ENCODE data around the gene PSMA4.
"Not testable (repeated sequence)": the region's sequence is repeated elsewhere in the genome, so short reads cannot be mapped to it uniquely, and the experiment has no call there.

PSMA4 gene

DNA sequence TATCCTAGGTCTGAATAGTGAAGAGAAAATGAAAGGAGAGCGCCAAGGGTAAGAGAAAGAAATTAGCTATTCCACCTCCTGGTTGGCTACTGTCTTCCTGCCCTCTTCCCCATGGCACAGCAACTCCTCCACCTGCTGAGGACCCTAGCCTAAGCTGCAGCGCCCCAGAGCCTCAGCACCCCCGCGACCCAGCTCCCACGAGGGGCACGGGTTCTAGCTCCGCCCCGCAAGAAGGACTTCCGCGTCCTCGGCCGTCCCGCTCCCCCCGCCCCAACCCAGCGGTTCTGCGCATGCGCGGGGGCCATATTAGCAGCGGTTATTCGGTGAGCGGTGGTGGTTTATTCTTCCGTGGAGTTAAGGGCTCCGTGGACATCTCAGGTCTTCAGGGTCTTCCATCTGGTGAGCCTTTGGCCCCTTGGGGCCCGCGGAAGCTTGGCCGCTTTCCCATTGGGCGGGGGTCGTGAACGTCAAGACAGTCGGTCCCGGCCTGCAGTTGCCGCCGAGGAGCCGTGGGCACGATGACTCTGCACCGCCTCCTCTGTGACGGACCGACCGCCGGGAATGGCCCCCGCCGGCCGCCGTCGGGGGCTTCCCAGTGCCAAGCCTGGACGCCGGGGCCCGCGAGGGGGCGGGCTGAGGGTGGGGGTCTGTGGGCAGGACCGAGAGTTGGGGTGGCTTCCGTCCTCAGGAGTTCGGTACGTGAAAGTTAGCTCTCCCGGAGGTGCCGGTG, at the start of gene PSMA4:
TSS of gene PSMA4 (plus strand) at position 304 of the 730 bp plus-strand sequence. CDS start 1,484 bp downstream, outside the sequence.
- no peak for FAIRE-seq

DNA sequence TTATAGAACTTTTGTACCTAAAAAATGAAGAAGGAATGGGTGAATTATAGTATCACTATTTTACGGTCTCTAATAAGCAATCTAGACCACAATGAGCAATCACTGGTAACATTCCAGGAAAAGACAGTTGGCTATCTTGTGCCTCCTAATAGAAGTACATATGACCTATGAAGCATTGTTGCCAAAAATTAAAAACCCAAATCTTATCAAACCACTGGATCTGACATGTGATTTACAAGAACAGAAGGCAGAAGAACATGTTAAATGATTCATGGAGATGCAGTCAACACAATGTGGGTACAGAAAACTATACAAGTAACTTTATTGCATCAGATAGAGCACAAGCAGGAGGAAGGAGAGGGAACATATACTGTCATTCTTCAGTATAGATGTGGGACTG, 47.4 kb upstream of the PSMA4 start:
- FAIRE-seq = no peak

DNA sequence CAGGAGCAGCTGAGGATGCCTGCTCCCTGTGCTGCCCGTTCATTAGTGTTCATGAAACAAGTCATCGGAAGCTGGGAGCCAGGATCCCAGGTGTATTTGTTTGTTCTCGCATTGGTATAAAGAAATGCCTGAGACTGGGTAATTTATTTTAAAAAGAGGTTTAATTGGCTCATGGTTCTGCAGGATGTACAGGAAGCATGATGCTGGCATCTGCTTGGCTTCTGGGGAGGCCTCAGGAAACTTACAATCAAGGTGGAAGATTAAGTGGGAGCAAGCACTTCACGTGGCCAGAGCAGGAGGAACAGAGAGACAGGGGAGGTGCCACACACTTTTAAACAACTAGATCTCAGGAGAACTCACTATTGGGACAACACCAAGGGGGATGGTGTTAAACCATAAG, 38.4 kb upstream of the PSMA4 start:
- no peak for FAIRE-seq

DNA sequence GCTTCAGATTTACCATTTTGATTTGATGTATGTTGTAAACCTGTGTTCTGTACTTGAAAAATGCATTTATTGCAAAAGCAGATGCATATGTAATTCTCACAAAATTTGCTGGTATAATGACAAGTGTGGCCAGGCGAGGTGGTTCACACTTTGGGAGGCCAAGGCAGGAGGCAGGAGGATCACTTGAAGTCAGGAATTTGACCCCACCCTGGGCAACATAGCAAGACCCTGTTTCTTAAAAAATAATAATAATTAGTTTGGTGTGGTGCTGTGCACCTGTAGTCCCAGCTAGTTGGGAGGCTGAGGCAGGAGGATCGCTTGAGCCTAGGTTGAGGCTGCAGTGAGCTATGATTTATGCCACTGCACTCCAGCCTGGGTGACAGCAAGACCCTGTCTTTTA, 37.6 kb upstream of the PSMA4 start:
- FAIRE-seq = no peak

DNA sequence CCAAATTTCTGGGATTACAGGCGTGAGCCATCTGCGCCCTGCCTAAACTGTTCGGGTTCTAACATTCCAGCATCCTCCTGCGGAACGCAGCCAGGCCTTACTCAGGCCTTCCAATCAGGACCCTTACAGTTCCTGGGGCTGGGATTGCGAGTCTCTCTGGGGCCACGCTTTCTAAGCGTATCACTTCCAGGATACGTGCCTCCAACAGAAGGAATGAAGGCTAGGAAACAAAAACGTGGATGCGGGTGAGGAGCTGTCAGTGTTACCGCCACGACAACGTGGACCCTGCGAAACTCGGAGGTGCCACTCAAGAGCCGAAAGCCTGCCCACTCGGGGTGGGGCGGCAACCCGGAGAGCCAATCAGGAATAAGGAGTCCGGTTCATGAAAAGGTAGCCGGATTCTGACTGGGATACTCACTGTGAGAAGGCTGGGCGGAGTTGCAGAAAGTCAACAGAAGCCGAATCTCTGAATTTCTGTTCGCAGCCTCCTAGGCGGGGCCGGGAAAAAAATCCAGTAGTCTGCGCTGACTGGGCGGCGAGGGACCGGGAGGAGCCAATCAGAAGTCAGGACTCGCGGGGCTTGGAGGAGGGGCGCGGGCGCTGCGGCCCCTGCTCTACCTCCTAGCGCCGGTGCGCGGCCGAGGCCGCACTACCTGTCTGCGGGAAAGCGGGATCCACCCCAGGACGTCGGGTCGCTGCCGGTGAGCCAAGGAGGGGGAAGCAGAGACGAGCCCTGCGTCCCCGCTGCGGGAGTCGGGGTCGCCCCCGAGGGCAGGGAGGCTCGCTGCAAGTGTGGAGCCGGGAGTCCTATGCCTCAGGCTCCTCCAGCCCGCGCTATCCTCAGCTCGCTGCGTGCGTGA, 33.0 kb upstream of the PSMA4 start, which contains the start of gene HYKK:
TSS of gene HYKK (plus strand) at position 607 of the 860 bp plus-strand sequence. CDS start 5,512 bp downstream, outside the sequence.
- peak; percentile 97 for FAIRE-seq

DNA sequence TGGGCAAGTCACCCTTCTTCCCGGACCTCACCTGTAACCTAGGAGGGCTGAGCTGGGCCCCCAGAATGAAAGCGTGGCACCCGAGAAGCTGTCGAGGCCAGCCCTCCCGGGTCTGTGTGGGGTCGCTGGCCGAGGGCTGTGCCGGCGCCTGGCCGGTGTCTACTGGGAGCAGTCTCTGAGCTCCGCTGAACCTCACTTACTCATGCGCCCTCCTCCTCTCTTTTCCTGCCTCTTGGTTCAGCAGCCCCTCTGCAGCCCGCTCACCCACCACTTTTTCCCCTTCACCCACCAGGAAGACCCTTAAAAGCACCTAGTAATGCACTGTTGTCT, 32.4 kb upstream of the PSMA4 start:
- no peak for FAIRE-seq

DNA sequence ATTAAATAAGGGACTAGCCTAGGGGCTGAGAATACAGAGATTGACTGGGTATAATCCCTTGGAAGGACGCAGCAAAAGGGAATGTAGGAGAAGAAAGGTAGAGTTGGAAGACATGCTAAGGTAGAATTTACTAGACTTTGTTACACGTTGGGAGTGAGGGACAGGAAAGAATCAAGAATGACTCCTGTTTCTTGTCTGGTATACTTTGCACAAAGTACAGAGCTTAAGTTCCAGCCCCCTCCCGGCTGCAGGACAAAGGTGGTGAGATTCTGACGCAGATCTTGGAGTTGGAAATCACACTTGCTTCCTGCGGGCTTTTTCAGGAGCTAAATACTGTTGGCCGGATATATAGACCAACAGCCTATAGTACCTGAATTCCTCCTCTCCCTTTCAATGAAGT, 32.0 kb upstream of the PSMA4 start:
- no peak for FAIRE-seq

DNA sequence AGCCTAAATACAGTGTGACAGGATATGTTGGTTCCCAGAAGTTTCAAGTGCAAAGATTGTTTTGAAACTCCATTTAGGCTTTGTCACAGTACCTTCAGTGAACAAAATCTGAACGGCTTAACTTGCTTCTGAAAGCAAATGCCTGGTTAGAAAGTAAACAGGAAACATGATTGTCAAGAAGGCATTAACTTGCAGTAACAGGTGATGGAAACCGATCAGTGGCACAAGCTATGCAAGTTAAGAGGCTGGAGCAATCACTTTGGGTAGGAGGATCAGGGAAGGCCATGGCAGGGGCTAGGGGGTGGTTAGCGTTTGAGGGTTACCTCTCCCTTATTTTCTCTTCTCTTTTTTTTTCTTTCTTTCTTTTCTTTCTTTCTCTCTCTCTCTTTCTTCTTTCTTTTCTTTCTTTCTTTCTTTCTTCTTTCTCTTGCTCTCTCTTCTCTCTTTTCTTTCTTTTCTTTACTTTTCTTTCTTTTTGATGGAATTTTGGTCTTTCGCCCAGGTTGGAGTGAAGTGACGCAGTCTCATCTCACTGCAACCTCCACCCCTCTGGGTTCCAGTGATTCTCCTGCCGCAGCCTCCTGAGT, 30.4 kb upstream of the PSMA4 start:
- no peak for FAIRE-seq

DNA sequence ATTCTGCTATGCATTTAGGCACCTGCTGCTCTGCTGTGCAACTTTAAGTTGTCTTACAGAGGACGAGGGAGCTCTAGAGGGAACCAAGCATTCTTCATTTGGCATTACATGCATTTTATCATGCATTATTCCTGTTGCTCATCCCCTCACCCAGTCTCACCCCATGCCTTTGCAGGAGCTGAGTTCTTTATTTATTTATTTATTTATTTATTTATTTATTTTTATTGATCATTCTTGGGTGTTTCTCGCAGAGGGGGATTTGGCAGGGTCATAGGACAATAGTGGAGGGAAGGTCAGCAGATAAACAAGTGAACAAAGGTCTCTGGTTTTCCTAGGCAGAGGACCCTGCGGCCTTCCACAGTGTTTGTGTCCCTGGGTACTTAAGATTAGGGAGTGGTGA, 20.2 kb upstream of the PSMA4 start:
- FAIRE-seq = not testable (repeated sequence)

DNA sequence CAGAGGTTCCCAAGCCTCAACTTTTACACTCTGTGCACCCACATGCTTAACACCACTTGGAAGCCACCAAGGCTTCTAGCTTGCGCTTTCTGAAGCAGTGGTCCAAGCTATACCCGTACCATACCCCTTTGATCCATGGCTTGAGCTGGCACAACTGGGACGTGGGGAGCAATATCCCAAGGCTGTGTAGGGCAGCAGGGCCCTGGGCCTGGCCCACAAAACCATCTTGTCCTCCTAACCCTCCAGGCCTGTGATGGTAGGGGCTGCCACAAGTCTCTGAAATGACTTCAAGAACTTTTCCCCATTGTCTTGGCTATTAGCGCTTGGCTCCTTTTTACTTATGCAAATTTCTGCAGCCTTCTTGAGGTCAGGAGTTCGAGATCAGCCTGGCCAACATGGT, 16.0 kb upstream of the PSMA4 start:
- FAIRE-seq = no peak

DNA sequence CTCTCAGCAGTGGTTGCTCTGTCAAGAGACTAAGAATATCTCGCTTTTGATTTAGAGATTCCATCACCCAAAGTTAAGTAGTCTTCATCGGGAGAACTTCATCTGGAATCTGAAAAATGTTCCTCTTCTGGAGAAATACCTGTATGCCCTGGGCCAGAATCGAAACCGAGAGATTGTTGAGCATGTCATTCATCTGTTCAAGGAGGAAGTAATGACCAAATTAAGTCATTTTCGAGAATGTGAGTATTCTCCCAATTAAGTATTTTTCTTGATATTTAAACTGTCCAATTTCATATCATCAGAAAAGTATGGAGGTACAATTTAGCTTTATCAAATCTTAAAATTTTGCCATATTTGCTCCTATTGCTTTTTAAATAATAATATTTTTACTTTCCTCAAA, 12.9 kb upstream of the PSMA4 start:
- no peak for FAIRE-seq

DNA sequence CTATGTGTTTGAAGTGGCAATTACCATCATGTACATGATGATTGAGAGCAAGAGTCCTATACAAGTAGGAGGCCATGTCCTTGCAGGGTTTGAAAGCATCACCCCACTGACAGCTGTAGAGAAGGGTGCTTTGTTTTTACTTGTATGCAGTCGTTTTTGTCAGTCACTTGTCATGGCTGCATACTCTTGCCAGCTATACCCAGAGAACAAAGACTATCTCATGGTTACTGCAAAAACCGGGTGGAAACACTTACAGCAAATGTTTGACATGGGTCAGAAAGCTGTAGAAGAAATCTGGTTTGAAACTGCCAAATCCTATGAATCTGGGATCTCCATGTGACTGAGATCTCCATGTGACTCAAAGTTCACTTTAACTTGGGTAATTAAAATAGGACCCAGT, 6.9 kb upstream of the PSMA4 start:
- FAIRE-seq = no peak

DNA sequence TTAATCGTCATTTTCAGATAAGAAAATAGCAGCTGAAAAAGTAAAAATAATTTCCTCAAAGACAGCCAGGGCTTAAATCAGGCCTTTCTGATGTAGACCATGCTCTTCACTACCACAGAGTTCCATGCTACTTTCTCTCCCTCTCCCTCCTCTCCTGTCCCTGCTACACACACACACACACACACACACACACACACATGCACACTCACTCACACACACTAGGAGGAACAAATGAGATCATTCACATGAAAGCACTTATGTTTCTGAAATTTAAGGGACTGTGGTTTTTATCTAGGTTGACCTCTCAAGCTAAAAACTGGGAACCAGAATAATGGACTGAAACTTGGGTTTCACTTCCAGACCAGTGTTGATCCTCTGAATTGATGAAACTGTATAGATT, 4.1 kb upstream of the PSMA4 start:
- FAIRE-seq = no peak

DNA sequence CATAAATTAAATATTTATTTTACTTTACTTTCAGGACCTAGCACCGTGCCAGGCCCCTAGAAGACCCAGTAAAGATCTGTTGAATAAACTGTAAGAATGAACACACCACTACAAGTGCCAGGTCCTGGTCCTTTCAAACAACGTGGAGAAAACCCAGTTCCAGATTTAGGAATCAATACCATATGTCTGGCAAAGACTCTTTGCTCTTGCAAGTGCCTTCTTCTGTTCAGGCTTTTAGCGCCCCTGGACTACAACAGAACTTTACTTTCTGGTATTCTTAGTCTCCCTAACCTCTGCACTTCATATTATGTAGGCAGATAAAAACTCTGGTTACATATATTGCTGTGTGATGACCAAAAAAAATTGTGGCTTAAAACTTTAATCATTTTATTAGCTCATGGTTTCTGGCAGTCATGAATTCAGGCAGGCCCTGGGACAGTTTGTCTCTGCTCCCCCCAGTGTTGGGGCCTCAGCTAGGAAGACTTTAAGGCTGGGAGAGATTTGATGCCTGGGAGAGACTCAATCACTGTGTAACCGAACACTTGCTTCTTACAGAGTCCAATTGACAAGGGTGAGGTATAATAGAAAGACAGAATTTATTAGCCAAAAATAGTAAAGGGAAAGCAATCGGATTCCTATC, 2.9 kb upstream of the PSMA4 start:
- FAIRE-seq = no peak

DNA sequence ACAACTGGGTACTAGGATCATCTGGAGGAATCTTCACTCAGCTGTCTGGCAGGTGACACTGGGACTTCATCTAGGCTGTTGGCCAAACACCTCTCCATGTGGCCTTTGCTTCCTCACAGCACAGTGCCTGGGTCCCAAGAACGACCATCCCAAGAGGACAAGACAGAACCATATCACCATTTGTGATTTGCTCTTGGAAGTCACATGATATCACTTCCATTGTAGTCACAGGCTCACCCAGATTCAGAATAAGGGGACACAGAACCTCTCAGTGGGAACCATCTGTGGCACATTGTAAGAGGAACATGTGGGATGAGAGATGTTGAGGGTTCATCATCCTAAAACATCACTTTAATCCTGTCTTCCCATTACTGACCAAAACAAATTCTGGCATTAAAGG, 1.9 kb upstream of the PSMA4 start:
- FAIRE-seq = no peak

DNA sequence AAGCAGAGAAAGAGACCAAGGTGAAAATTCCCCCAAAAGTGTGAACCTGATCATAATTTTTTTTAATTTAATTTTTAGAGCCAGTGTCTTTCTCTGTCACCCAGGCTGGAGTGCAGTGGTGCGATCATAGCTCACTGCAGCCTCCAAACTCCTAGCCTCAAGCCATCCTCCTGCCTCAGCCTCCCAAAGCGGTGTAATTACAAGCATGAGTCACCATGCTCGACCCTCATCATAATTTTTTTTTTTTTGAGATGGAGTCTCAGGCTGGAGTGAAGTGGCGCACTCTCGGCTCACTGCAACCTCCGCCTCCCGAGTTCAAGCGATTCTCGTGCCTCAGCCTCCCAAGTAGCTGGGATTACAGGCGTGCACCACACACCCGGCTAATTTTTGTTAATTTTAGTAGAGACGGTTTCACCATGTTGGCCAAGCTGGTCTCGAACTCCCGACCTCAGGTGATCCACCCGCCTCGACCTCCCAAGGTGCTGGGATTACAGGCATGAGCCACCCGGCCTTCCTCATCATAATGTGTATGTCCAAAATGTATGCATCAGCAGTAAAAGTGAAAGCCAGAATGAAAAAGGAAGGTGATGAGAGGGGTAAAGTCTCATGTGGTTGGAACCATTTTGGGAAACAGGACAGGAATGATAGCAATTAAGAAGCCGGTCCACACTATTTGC, 642 bp upstream of the PSMA4 start:
- FAIRE-seq = not testable (repeated sequence)

DNA sequence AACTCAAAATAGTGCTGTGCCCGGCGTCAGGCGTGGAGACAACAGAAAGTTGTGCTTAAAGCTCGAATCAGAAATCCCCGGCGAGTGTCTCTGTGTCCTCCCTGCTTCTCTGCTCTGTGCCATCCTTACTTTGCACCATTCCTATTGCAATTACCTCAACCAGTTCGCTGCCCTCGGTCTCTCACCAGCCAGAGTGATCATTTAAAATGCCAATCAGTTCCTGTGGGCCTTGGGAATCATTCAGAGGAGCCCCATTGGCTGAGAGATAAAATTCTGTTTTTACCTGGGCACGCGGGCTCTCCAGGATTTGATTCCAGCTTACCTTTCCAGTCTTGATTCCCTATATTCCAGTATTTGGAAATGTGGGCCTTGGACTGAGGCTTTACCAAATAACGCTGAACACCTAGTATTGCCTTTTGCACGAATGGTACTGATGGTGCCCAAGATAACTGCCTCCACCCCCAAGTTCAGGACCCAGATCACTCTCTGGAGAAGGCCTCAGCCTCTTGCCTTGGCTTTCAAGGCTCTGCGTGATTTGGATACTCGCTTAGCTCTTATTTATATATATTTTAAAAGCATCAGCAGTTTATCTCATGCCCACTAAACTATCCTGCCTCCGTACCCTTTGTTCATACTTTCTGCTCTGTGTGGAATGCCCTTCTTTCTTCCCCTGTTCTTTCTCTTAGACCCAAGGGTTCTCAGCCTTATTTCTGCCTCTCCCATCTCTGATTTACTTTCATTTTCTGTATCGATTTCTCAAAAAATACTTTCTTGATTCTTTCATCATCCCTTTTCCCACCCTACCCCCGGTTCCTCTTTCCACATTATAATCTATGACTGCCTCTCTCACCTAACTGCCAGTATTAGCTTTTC, 863 bp downstream of the PSMA4 start:
- no peak for FAIRE-seq

DNA sequence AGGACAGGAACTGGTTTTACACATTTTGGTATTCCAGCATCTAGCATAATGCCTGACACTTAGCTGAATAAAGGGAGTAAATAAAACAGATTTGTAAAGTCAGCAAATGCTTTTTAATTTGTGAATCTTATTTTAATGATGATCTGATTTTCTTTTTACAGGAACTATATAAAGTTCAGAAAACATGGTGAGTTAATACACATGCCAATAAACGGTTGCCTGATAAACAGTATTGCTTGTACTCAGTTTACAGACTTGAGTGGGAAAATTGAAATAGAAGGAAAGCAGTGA, 1.4 kb downstream of the PSMA4 start:
- no peak for FAIRE-seq

DNA sequence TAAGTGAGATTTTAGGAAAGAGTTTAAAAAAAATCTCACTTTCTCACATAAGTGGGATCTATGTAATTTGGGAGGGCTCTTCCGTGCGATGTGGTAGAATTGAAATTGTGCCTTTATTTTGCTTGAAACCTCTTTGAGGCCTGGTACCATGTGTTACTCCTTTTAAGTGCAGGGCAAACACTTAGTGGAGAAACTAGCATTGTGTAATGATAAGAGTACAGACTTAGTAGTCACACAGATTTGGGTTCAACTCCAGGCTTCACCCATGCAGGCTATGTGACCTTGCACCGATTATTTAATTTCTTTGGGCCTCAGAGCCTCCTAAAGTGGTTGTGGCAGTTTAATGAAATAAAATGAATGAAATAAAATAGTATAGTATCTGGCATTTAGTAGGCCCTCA, 2.4 kb downstream of the PSMA4 start:
- FAIRE-seq = no peak

DNA sequence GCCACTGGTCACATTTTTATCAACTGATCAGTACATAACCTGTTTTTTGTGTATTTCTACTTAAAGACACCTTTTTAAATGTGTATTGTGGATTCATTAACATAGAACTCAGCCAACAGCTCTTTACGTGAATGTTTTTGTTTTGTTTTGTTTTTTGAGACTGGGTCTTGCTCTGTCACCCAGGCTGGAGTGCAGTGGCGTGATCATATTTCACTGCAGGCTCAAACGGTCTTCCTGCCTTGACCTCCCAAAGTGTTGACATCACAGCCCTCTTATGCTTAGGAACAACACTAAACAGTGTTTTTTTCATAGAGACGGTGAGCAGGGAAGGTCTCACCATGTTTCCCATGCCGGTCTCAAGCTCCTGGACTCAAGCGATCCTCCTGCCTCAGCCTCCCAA, 9.9 kb downstream of the PSMA4 start:
- FAIRE-seq = no peak

DNA sequence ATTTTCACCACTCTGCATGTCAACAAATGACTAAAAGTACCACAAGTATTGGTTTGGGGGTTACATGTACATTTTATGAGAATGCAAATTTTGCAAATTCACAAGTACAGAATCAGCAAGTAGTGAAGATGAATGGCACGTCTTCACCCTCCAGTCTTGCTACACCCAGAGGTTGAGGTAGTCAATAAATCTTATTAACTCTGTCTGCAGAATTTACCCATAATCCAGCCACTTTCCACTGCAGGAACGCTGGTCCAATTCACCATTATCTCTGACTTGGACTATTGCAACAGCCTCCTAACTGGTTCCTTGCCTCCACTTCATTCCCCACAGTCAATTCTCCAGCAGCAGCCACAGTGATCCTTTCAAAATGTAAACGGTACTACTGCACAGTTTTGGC, 10.6 kb downstream of the PSMA4 start:
- no peak for FAIRE-seq

DNA sequence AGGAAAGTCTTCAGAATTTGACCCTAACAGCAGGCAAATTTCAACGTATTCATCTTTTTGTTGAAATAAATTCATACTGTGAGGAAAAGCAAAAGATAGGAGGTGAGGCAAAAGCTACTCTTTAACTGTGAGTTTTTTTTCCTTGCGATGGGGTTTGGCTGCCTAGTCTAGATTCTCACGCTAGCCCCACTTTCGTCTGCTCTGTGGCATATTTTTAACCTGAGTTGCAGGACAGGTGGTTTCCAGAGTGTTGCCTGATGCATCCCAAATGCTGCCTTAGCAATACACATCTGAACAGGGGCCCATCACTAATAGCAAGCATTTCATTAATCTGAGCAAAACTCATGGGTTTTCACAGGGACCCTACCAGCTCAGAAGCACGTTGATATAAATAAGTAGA, 11.7 kb downstream of the PSMA4 start:
- FAIRE-seq = no peak

Measured in TTC549 (cell line).